ENCODE results near the gene PRKCE.
A peak's percentile ranks its signal among the peaks of the same experiment; 100 is the strongest.

PRKCE gene

DNA sequence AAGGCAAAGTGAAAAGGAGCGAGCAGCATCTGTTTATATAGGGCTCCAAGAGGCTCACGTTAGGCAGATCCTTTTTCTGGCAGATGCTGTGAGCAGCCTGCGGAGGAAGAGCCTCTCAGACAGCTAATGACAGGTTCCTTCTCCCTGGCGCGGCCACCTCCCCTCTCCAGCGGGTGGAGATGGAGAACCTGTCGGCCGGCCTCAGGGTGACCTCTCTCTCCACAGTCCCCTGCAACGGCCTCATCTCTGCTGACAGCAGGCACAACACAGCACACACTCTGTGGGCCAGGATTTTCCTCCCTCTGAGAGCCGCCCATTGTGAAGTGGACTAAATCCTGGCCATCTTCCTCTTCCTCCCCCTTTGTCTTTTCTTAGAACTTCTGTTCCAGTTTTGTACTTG, 119.8 kb downstream of the PRKCE start:
- DNase-seq (ENCODE audit: low read depth): no peak
- no peak for TF ChIP-seq CTCF (IDR thresholded peaks at IDR 0.05; ENCODE audit: insufficient read depth, low read depth, low read length, missing control alignments)
- H3K4me3 ChIP-seq (ENCODE audit: low read length): no peak overlapping the region

DNA sequence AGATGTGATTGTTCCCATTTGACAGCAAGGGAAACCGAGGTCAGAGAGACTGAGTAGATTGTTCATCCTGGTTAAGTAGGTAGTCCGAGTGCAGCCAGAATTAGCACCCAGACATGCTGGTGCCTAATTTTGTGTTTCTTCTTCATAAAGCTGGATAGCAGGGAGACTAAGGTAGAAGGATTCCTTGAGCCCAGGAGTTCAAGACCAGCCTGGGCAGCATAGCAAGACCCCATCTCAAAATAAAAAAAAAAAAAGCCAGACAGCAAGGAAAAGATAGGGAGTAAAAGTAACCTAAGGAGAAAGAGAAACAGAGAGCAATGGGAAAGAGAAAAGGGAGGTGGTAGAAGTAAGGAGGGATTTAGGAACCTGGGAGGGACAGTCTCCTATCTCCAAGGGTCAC, 120.6 kb downstream of the PRKCE start:
- no peak overlapping the region for H3K4me3 ChIP-seq (ENCODE audit: low read length)
- TF ChIP-seq CTCF (IDR thresholded peaks at IDR 0.05; ENCODE audit: insufficient read depth, low read depth, low read length, missing control alignments): no peak
- DNase-seq (ENCODE audit: low read depth): no peak

GRCh38 chr2:45773909-45774308, 122.4 kb downstream of the PRKCE start:
- no peak for TF ChIP-seq CTCF (IDR thresholded peaks at IDR 0.05; ENCODE audit: insufficient read depth, low read depth, low read length, missing control alignments)
- H3K4me3 ChIP-seq (ENCODE audit: low read length): no peak overlapping the region
- DNase-seq (ENCODE audit: low read depth): no peak

GRCh38 chr2:45774688-45775244, 123.3 kb downstream of the PRKCE start:
- no peak for TF ChIP-seq CTCF (IDR thresholded peaks at IDR 0.05; ENCODE audit: insufficient read depth, low read depth, low read length, missing control alignments)
- DNase-seq (ENCODE audit: low read depth): no peak
- no peak overlapping the region for H3K4me3 ChIP-seq (ENCODE audit: low read length)

GRCh38 chr2:45776160-45776955, 124.9 kb downstream of the PRKCE start:
- H3K4me3 ChIP-seq (ENCODE audit: low read length): no peak overlapping the region
- no peak for TF ChIP-seq CTCF (IDR thresholded peaks at IDR 0.05; ENCODE audit: insufficient read depth, low read depth, low read length, missing control alignments)
- no peak for DNase-seq (ENCODE audit: low read depth)

DNA sequence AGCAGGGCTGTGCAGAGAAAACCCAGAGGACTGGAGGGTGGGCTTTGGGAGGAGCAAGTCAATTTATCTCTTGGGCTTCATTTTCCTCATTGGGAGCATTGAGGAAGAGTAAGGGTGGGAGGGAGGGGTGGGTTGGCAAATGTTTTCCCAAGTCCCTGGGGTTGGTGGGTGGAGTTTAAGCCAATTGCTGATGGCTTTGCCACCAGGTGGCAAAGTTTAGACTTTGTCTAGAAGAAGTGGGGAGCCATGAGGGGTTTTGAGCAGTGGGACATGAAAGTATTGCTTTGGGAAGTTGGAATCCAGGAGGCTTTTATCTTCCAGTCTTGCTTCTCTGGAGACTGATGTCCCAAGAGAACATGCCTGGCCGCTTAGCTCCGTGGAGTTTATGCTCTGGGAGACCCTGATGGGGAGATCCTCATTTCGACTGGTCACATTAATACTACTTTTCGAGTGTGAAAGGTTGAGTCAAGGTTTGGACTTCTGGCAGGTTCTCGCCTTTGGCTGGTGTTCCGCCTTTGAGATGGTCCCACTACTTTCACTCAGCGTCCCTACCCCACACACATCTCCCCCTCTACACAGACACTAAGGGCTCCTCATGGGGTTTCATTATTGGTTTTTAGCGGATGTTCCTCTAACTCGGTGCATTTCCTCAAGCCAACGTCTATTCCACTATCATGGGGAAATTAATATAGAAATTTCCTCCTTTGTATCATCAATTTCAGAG, 126.7 kb downstream of the PRKCE start:
- no peak overlapping the region for H3K4me3 ChIP-seq (ENCODE audit: low read length)
- DNase-seq (ENCODE audit: low read depth): peak; percentile 17
- peak; percentile 39 for TF ChIP-seq CTCF (IDR thresholded peaks at IDR 0.05; ENCODE audit: insufficient read depth, low read depth, low read length, missing control alignments)
